Activated naive CD4-positive, alpha-beta T cell treated with anti-CD3 and anti-CD28 coated beads for 36 hours (primary cell): ENCODE results near the gene HTR3A. TPM values are rescaled to one million over a fixed set of nuclear protein-coding genes. Genes with fewer than 3 reads are reported as not detected.

Experiments used
- CTCF ChIA-PET: fragments of 350-600 bp; sonication (Branson Sonifier 250); formaldehyde crosslinking; loops from one replicate; lab custom pipeline; 2021; ENCODE audit warnings: antibody characterized with exemption; lab: Charles Lee
- DNase-seq: peaks from one replicate; pipeline ENCODE4 v3.0.0-alpha.2; 2020
- H3K27ac Mint-ChIP-seq: one replicate; pipeline ENCODE4 v1.8.0; 2021; ENCODE audit warnings: mild to moderate bottlenecking, mixed read lengths
- H3K27me3 Mint-ChIP-seq: one replicate; pipeline ENCODE4 v1.8.0; 2021; ENCODE audit warnings: low read depth, mixed read lengths
- H3K36me3 Mint-ChIP-seq: one replicate; pipeline ENCODE4 v1.8.0; 2021; ENCODE audit warnings: low read depth, mixed read lengths
- H3K4me1 Mint-ChIP-seq: one replicate; pipeline ENCODE4 v1.8.0; 2021; ENCODE audit warnings: low read depth, mixed read lengths
- H3K4me3 Mint-ChIP-seq: one replicate; pipeline ENCODE4 v1.8.0; 2021; ENCODE audit warnings: mild to moderate bottlenecking, moderate library complexity, mixed read lengths
- H3K9me3 Mint-ChIP-seq: one replicate; pipeline ENCODE4 v1.8.0; 2021; ENCODE audit warnings: mixed read lengths
- intact Hi-C: fragments of 100-400 bp; cut with micrococcal nuclease; formaldehyde crosslinking; loops from one replicate; pipeline ENCODE4 v1.15.1; 2023
- total RNA-seq, 2 experiments: library from RNA; stranded (reverse); gene quantifications; one replicate each; pipeline ENCODE4 v1.2.3, GENCODE V29; 2021

The HTR3A gene
- total RNA-seq, 2 experiments from 2014 or later, result not detected

- no peaks in the 10 kb centered on the region for H3K4me1 Mint-ChIP-seq
- H3K27me3 Mint-ChIP-seq, result peaks cover 15% of the 10 kb centered on the region
- no peaks in the 10 kb centered on the region for H3K36me3 Mint-ChIP-seq
- no peaks in the 10 kb centered on the region for H3K9me3 Mint-ChIP-seq
- DNase-seq, result no peak
- intact Hi-C loops, result no loop called here
- no peak overlapping the region for H3K4me3 Mint-ChIP-seq
- CTCF ChIA-PET, result interaction anchor here (1.0 kb wide), 1 partner anchor 309 kb away, joined by 3 read pairs; no protein-coding TSS in a partner anchor
- H3K27ac Mint-ChIP-seq, result no peak overlapping the region
These were observed 23.4 kb upstream of the HTR3A start for GRCh38 chr11:113951537-113951936.

- H3K27me3 Mint-ChIP-seq, result peaks cover 15% of the 10 kb centered on the region
- no peak overlapping the region for H3K27ac Mint-ChIP-seq
- CTCF ChIA-PET, result interaction anchor here (1.0 kb wide), 1 partner anchor 309 kb away, joined by 3 read pairs; no protein-coding TSS in a partner anchor
- H3K4me1 Mint-ChIP-seq, result no peaks in the 10 kb centered on the region
- no peaks in the 10 kb centered on the region for H3K9me3 Mint-ChIP-seq
- no peak for DNase-seq
- no peaks in the 10 kb centered on the region for H3K36me3 Mint-ChIP-seq
- H3K4me3 Mint-ChIP-seq, result no peak overlapping the region
- intact Hi-C loops, result no loop called here
These were observed 22.8 kb upstream of the HTR3A start for GRCh38 chr11:113952070-113952469.

- Mint-ChIP-seq H3K4me1 (no peaks in the 10 kb centered on the region), H3K27ac (no peak overlapping the region)
These were observed 22.3 kb upstream of the HTR3A start for GRCh38 chr11:113952588-113952987.

GRCh38 chr11:113954235-113954634, 20.7 kb upstream of the HTR3A start:
- Mint-ChIP-seq H3K36me3 (no peaks in the 10 kb centered on the region), H3K27ac (no peak overlapping the region), H3K27me3 (peaks cover 15% of the 10 kb centered on the region), H3K4me3 (no peak overlapping the region), H3K4me1 (no peaks in the 10 kb centered on the region), H3K9me3 (no peaks in the 10 kb centered on the region)
- DNase-seq, result no peak
- CTCF ChIA-PET, result interaction anchor here (1.0 kb wide), 1 partner anchor 307 kb away, joined by 3 read pairs; no protein-coding TSS in a partner anchor
- intact Hi-C loops, result no loop called here

More at GRCh38 chr11:113952588-113952987, 22.3 kb upstream of the HTR3A start:
- Mint-ChIP-seq H3K4me3 (no peak overlapping the region), H3K27me3 (peaks cover 15% of the 10 kb centered on the region), H3K36me3 (no peaks in the 10 kb centered on the region), H3K9me3 (no peaks in the 10 kb centered on the region)
- intact Hi-C loops, result no loop called here
- no peak for DNase-seq
- CTCF ChIA-PET, result no interaction called here

- H3K4me3 Mint-ChIP-seq, result no peak overlapping the region
- no peak overlapping the region for H3K27ac Mint-ChIP-seq
- DNase-seq, result no peak
- H3K4me1 Mint-ChIP-seq, result no peaks in the 10 kb centered on the region
- intact Hi-C loops, result no loop called here
- peaks cover 9% of the 10 kb centered on the region for H3K27me3 Mint-ChIP-seq
- H3K36me3 Mint-ChIP-seq, result no peaks in the 10 kb centered on the region
- no peaks in the 10 kb centered on the region for H3K9me3 Mint-ChIP-seq
- CTCF ChIA-PET, result no interaction called here
These were observed 17.9 kb upstream of the HTR3A start for GRCh38 chr11:113956986-113957385.

- Mint-ChIP-seq H3K4me1 (no peaks in the 10 kb centered on the region), H3K36me3 (no peaks in the 10 kb centered on the region), H3K27ac (no peak overlapping the region), H3K4me3 (no peak overlapping the region), H3K9me3 (no peaks in the 10 kb centered on the region), H3K27me3 (no peaks in the 10 kb centered on the region)
- intact Hi-C loops, result no loop called here
- DNase-seq, result no peak
- CTCF ChIA-PET, result no interaction called here
These were observed 14.1 kb upstream of the HTR3A start for GRCh38 chr11:113960702-113961330.

GRCh38 chr11:113967361-113967760, 7.5 kb upstream of the HTR3A start:
- no peak for DNase-seq
- no peaks in the 10 kb centered on the region for H3K36me3 Mint-ChIP-seq
- H3K27me3 Mint-ChIP-seq, result no peaks in the 10 kb centered on the region
- CTCF ChIA-PET, result interaction anchor here (0.6 kb wide), 1 partner anchor 103 kb away, joined by 4 read pairs; no protein-coding TSS in a partner anchor
- no peak overlapping the region for H3K27ac Mint-ChIP-seq
- no peak overlapping the region for H3K4me3 Mint-ChIP-seq
- no peaks in the 10 kb centered on the region for H3K4me1 Mint-ChIP-seq
- H3K9me3 Mint-ChIP-seq, result no peaks in the 10 kb centered on the region
- intact Hi-C loops, result no loop called here

GRCh38 chr11:113971506-113972195, 3.3 kb upstream of the HTR3A start:
- Mint-ChIP-seq H3K27ac (no peak overlapping the region), H3K4me3 (no peak overlapping the region), H3K4me1 (no peaks in the 10 kb centered on the region), H3K9me3 (no peaks in the 10 kb centered on the region), H3K27me3 (no peaks in the 10 kb centered on the region), H3K36me3 (no peaks in the 10 kb centered on the region)
- intact Hi-C loops, result no loop called here
- no peak for DNase-seq
- CTCF ChIA-PET, result no interaction called here

- Mint-ChIP-seq H3K27ac (no peak overlapping the region), H3K4me3 (no peak overlapping the region), H3K36me3 (no peaks in the 10 kb centered on the region), H3K4me1 (no peaks in the 10 kb centered on the region), H3K9me3 (no peaks in the 10 kb centered on the region), H3K27me3 (no peaks in the 10 kb centered on the region)
- intact Hi-C loops, result no loop called here
- CTCF ChIA-PET, result interaction anchor here (2.0 kb wide), 1 partner anchor 285 kb away, joined by 7 read pairs; no protein-coding TSS in a partner anchor
- DNase-seq, result no peak
These were observed 2.2 kb downstream of the HTR3A start for GRCh38 chr11:113977071-113977490.

- no peaks in the 10 kb centered on the region for H3K4me1 Mint-ChIP-seq
- H3K4me3 Mint-ChIP-seq, result no peak overlapping the region
- CTCF ChIA-PET, result no interaction called here
- H3K9me3 Mint-ChIP-seq, result no peaks in the 10 kb centered on the region
- H3K27me3 Mint-ChIP-seq, result no peaks in the 10 kb centered on the region
- intact Hi-C loops, result no loop called here
- H3K27ac Mint-ChIP-seq, result no peak overlapping the region
- no peak for DNase-seq
- H3K36me3 Mint-ChIP-seq, result no peaks in the 10 kb centered on the region
These were observed 2.8 kb downstream of the HTR3A start for GRCh38 chr11:113977701-113978100.

- no peaks in the 10 kb centered on the region for H3K36me3 Mint-ChIP-seq
- no peak for DNase-seq
- CTCF ChIA-PET, result interaction anchor here (0.9 to 1.1 kb wide), 2 partner anchors 14 to 283 kb away, joined by 3 to 4 read pairs; no protein-coding TSS in a partner anchor
- intact Hi-C loops, result no loop called here
- no peaks in the 10 kb centered on the region for H3K4me1 Mint-ChIP-seq
- no peak overlapping the region for H3K4me3 Mint-ChIP-seq
- H3K27ac Mint-ChIP-seq, result no peak overlapping the region
- H3K27me3 Mint-ChIP-seq, result no peaks in the 10 kb centered on the region
- no peaks in the 10 kb centered on the region for H3K9me3 Mint-ChIP-seq
These were observed 4.5 kb downstream of the HTR3A start for GRCh38 chr11:113979431-113979830.

GRCh38 chr11:113980785-113981184, 5.9 kb downstream of the HTR3A start:
- intact Hi-C loops, result no loop called here
- CTCF ChIA-PET, result no interaction called here
- Mint-ChIP-seq H3K9me3 (no peaks in the 10 kb centered on the region), H3K27me3 (no peaks in the 10 kb centered on the region), H3K36me3 (no peaks in the 10 kb centered on the region), H3K27ac (no peak overlapping the region), H3K4me3 (no peak overlapping the region), H3K4me1 (no peaks in the 10 kb centered on the region)
- DNase-seq, result no peak
